Testis (tissue), 5 donors: Measurements from ENCODE around the gene CLDN4. TPM values are rescaled to one million over a fixed set of nuclear protein-coding genes. Genes with fewer than 3 reads are reported as not detected.
"Not testable (repeated sequence)": the region's sequence is repeated elsewhere in the genome, so short reads cannot be mapped to it uniquely, and the experiment has no call there.

Experiments
- DNase-seq: peaks from one replicate; pipeline ENCODE4 v3.0.0-alpha.2; 2019
- H3K27ac ChIP-seq, 2 donors: fragments of 200-600 bp; sonication (generic); one replicate each; pipeline ENCODE4 v1.5.1; 2019
- H3K27me3 ChIP-seq: fragments of 200-600 bp; sonication (generic); one replicate; pipeline ENCODE4 v1.5.1; 2019
- H3K36me3 ChIP-seq: fragments of 200-600 bp; sonication (generic); one replicate; pipeline ENCODE4 v1.5.1; 2017; ENCODE audit warnings: low read depth; ENCODE audit errors: missing control alignments
- H3K4me1 ChIP-seq: fragments of 200-600 bp; sonication (generic); one replicate; pipeline ENCODE4 v1.5.1; 2019
- H3K4me3 ChIP-seq, 2 donors: fragments of 200-600 bp; sonication (generic); one replicate each; pipeline ENCODE4 v1.5.1; 2017 to 2019
- H3K9me3 ChIP-seq: fragments of 200-600 bp; sonication (generic); one replicate; pipeline ENCODE4 v1.5.1; 2017
- CTCF ChIP-seq, 3 experiments: fragments of 450-650 bp in 2 of 3; fragments of 200-600 bp in 1 of 3; sonication (generic) in 1 of 3; IDR thresholded peaks; one replicate each; pipeline ENCODE4 v1.5.1; 2016 to 2019; ENCODE audit warnings: antibody characterized with exemption in 3 of 3, mild to moderate bottlenecking in 2 of 3, moderate library complexity in 1 of 3
- POLR2A ChIP-seq: fragments of 450-650 bp; IDR thresholded peaks from one replicate; pipeline ENCODE4 v1.6.1; 2017; ENCODE audit warnings: antibody characterized with exemption, mild to moderate bottlenecking, moderate library complexity
- WGBS, 2 donors: methylation state at CpG; one replicate each; pipeline ENCODE4 v1.1.5; 2018; 5-methylcytosine and 5-hydroxymethylcytosine counted together
- intact Hi-C: fragments of 100-400 bp; cut with DNase I; formaldehyde crosslinking; loops from one replicate; pipeline ENCODE4 v1.15.1; 2023; ENCODE audit warnings: low total_unique reads
- long read RNA-seq, 2 donors: transcript quantifications; one replicate each; lab custom pipeline, GENCODE V29; 2026
- polyA plus RNA-seq: library from polyadenylated mRNA; stranded (reverse); fragments of 350-450 nt; fragmentation: Illumina TruSeq; extraction: RNeasy Lipid Tissue Mini Kit (QIAGEN cat#74804); gene quantifications from one replicate; pipeline ENCODE4 v1.2.3, GENCODE V29; 2014; ENCODE audit warnings: low read depth, low replicate concordance; ENCODE audit not compliant: insufficient read depth
- total RNA-seq, 2 donors: library from RNA; depleted of rRNA; stranded (reverse); fragments of >200 nt; gene quantifications; one replicate each; pipeline ENCODE4 v1.2.3, GENCODE V29; 2016

The CLDN4 gene, protein sequence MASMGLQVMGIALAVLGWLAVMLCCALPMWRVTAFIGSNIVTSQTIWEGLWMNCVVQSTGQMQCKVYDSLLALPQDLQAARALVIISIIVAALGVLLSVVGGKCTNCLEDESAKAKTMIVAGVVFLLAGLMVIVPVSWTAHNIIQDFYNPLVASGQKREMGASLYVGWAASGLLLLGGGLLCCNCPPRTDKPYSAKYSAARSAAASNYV
- total RNA-seq = under 1 TPM; 0.93 to 0.94 TPM
- 4.3 TPM for polyA plus RNA-seq
- long read RNA-seq, donor 1, transcript CLDN4-201 (1 exons, 1,831 nt) = major isoform, 12 of 12 reads
- long read RNA-seq, donor 1, partial matches to known transcripts = 0 of 12 reads
- long read RNA-seq, donor 1, other reads (novel, unspliced or antisense) = 0 of 12 reads
- long read RNA-seq, donor 2, partial matches to known transcripts = 0 of 3 reads
- long read RNA-seq, donor 2, other reads (novel, unspliced or antisense) = 0 of 3 reads

DNA sequence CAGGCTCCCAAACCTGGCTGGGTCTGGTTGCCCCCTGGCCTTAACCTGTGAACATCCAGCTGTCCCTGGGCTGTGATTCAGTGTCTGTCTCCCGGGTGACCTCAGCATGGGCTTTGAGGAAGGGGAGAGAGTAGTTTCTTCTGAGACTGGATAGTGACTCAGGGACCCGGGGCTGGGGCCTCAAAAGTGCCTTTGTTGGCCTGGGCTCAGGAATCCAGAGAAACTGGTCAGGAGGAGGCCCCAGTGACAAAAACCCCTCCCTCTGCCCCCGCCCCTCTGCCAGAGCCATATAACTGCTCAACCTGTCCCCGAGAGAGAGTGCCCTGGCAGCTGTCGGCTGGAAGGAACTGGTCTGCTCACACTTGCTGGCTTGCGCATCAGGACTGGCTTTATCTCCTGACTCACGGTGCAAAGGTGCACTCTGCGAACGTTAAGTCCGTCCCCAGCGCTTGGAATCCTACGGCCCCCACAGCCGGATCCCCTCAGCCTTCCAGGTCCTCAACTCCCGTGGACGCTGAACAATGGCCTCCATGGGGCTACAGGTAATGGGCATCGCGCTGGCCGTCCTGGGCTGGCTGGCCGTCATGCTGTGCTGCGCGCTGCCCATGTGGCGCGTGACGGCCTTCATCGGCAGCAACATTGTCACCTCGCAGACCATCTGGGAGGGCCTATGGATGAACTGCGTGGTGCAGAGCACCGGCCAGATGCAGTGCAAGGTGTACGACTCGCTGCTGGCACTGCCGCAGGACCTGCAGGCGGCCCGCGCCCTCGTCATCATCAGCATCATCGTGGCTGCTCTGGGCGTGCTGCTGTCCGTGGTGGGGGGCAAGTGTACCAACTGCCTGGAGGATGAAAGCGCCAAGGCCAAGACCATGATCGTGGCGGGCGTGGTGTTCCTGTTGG lies at the start of gene CLDN4:
TSS of gene CLDN4 (plus strand) at position 316 of the 903 bp plus-strand sequence. CDS start at position 522, 206 bp downstream.
- Histone ChIP-seq H3K36me3 (no peaks in the 10 kb centered on the region), H3K9me3 (no peaks in the 10 kb centered on the region), H3K27ac (no peak within 1 kb of the TSS), H3K4me3 (no peak within 1 kb of the TSS), H3K27me3 (no peaks in the 10 kb centered on the region), H3K4me1 (peaks cover 13% of the 10 kb centered on the region)
- DNase-seq = no peak
- 77 to 83% methylated on average over 12 to 42 of the region's 42 CpGs for WGBS, 2 donors
- TF ChIP-seq CTCF (IDR thresholded peaks at IDR 0.05) = no peak
- TF ChIP-seq POLR2A = no peak
- intact Hi-C loops = no loop called here

GRCh38 chr7:73786588-73786987 lies 44.2 kb upstream of the CLDN4 start:
- 78 to 100% methylated on average over 1 of the region's 1 CpG for WGBS, 2 donors
- DNase-seq = no peak
- no peak for TF ChIP-seq POLR2A
- no peak for TF ChIP-seq CTCF (IDR thresholded peaks at IDR 0.05)

GRCh38 chr7:73787786-73788048 lies 43.1 kb upstream of the CLDN4 start:
- H3K9me3 ChIP-seq, H3K4me3 ChIP-seq, H3K36me3 ChIP-seq, DNase-seq, H3K27ac ChIP-seq, H3K4me1 ChIP-seq, intact Hi-C loops, H3K27me3 ChIP-seq: not testable (repeated sequence)
- WGBS, 2 donors = 93 to 100% methylated on average over 1 of the region's 1 CpG

More at GRCh38 chr7:73786588-73786987, 44.2 kb upstream of the CLDN4 start:
- no peaks in the 10 kb centered on the region for H3K27me3 ChIP-seq
- no peak overlapping the region for H3K4me3 ChIP-seq
- no peaks in the 10 kb centered on the region for H3K36me3 ChIP-seq
- H3K9me3 ChIP-seq = no peaks in the 10 kb centered on the region
- H3K4me1 ChIP-seq = no peaks in the 10 kb centered on the region
- H3K27ac ChIP-seq = no peak overlapping the region
- intact Hi-C loops = no loop called here

- WGBS, 2 donors = 89 to 92% methylated on average over 4 of the region's 4 CpGs
- H3K36me3 ChIP-seq = no peaks in the 10 kb centered on the region
- H3K27me3 ChIP-seq = no peaks in the 10 kb centered on the region
- TF ChIP-seq CTCF (IDR thresholded peaks at IDR 0.05) = no peak
- TF ChIP-seq POLR2A = no peak
- no peak overlapping the region for H3K4me3 ChIP-seq
- no peaks in the 10 kb centered on the region for H3K9me3 ChIP-seq
- no peaks in the 10 kb centered on the region for H3K4me1 ChIP-seq
- no peak overlapping the region for H3K27ac ChIP-seq
- intact Hi-C loops = no loop called here
- no peak for DNase-seq
Observed at GRCh38 chr7:73789051-73789450, 41.7 kb upstream of the CLDN4 start.

DNA sequence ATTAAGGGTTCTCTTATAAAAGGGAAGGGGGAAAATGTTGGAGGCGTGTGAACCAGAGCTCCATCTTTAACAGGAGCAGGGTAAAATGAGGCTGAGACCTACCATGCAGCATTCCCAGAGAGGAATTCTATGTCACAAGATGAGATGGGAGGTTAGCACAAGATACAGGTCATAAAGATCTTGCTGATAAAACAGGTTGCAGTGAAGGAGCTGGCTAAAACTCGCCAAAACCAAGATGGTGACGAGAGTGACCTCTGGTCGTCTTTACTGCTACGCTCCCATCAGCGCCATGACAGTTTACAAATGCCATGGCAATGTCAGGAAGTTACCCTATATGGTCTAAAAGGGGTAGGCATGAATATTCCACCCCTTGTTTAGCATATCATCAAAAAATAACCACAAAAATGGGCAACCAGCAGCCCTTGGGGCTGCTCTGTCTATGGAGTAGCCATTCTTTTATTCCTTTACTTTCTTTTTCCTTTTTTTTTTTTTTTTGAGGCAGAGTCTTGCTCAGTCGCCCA lies 39.6 kb upstream of the CLDN4 start:
- intact Hi-C loops, H3K27ac ChIP-seq, H3K9me3 ChIP-seq, H3K27me3 ChIP-seq, H3K36me3 ChIP-seq, H3K4me1 ChIP-seq, DNase-seq: not testable (repeated sequence)
- 69 to 70% methylated on average over 7 of the region's 7 CpGs for WGBS, 2 donors
- peak overlapping the region in 1 of 2 donors; percentile 11 for H3K4me3 ChIP-seq

GRCh38 chr7:73795188-73795587 lies 35.6 kb upstream of the CLDN4 start:
- not testable (repeated sequence) for H3K4me1 ChIP-seq, H3K36me3 ChIP-seq, H3K9me3 ChIP-seq, H3K4me3 ChIP-seq, H3K27ac ChIP-seq, DNase-seq, H3K27me3 ChIP-seq
- intact Hi-C loops = loop anchor here (2.0 kb wide), 1 partner anchor 18 kb away; no protein-coding TSS in a partner anchor

GRCh38 chr7:73796656-73797055 lies 34.1 kb upstream of the CLDN4 start:
- intact Hi-C loops, H3K4me1 ChIP-seq, DNase-seq, H3K9me3 ChIP-seq, H3K27ac ChIP-seq, H3K36me3 ChIP-seq, H3K27me3 ChIP-seq, H3K4me3 ChIP-seq: not testable (repeated sequence)
- WGBS, 2 donors = 38 to 70% methylated on average over 3 to 4 of the region's 6 CpGs

- H3K27ac ChIP-seq, H3K4me3 ChIP-seq, intact Hi-C loops, H3K9me3 ChIP-seq, H3K4me1 ChIP-seq, DNase-seq, H3K36me3 ChIP-seq, H3K27me3 ChIP-seq: not testable (repeated sequence)
- WGBS, 2 donors = 96% methylated on average over 10 of the region's 34 CpGs; no CpG with 5 or more reads in 1 of the 2 donors
Observed at GRCh38 chr7:73797176-73797575, 33.6 kb upstream of the CLDN4 start.
